ENCODE measurements around the gene TENM3. TPM values are rescaled to one million over a fixed set of nuclear protein-coding genes. Genes with fewer than 3 reads are reported as not detected.

The TENM3 gene
- total and polyA plus RNA-seq, 7 experiments from 2014 or later: not detected

GRCh38 chr4:182548156-182548555 lies 305.0 kb downstream of the TENM3 start:
- Histone ChIP-seq H3K27ac (ENCODE audit: low read depth, low read length) (no peak overlapping the region), H3K4me1 (ENCODE audit: control insufficient read depth in 2 of 2, insufficient read depth in 2 of 2, low read length in 2 of 2) (no peaks in the 10 kb centered on the region), H3K9me3 (ENCODE audit: control insufficient read depth in 2 of 3, low read length in 3 of 3) (no peaks in the 10 kb centered on the region), H3K36me3 (ENCODE audit: control insufficient read depth in 2 of 3, insufficient read depth in 3 of 3, low read length in 3 of 3) (no peaks in the 10 kb centered on the region), H3K4me3 (ENCODE audit: low read length) (no peak overlapping the region), H3K27me3 (ENCODE audit: control insufficient read depth in 2 of 2, insufficient read depth in 2 of 2, low read length in 2 of 2) (no peaks in the 10 kb centered on the region)
- ChIA-PET POLR2A (no interaction called here), CTCF (no interaction called here)
- Mint-ChIP-seq H3K4me3 (no peak overlapping the region), H3K36me3 (no peaks in the 10 kb centered on the region), H3K27me3 (peaks cover 4 to 43% (median 24%) of the 10 kb centered on the region in 5 donors), H3K4me1 (no peaks in the 10 kb centered on the region), H3K27ac (no peak overlapping the region), H3K9me3 (peaks cover 0 to 2% (median 0%) of the 10 kb centered on the region in 11 donors)
- ATAC-seq (no peak), DNase-seq (no peak)
- intact Hi-C loops (cut with micrococcal nuclease): no loop called here

- DNase-seq (no peak), ATAC-seq (no peak)
- Mint-ChIP-seq H3K36me3 (no peaks in the 10 kb centered on the region), H3K27me3 (peaks cover 11 to 51% (median 24%) of the 10 kb centered on the region in 5 donors), H3K27ac (no peak overlapping the region), H3K4me1 (no peaks in the 10 kb centered on the region), H3K4me3 (no peak overlapping the region), H3K9me3 (peaks cover 0 to 2% (median 0%) of the 10 kb centered on the region in 11 donors)
- ChIA-PET CTCF (no interaction called here), POLR2A (no interaction called here)
- Histone ChIP-seq H3K27me3 (ENCODE audit: control insufficient read depth in 2 of 2, insufficient read depth in 2 of 2, low read length in 2 of 2) (no peaks in the 10 kb centered on the region), H3K36me3 (ENCODE audit: control insufficient read depth in 2 of 3, insufficient read depth in 3 of 3, low read length in 3 of 3) (no peaks in the 10 kb centered on the region), H3K27ac (ENCODE audit: low read depth, low read length) (no peak overlapping the region), H3K9me3 (ENCODE audit: control insufficient read depth in 2 of 3, low read length in 3 of 3) (no peaks in the 10 kb centered on the region), H3K4me3 (ENCODE audit: low read length) (no peak overlapping the region), H3K4me1 (ENCODE audit: control insufficient read depth in 2 of 2, insufficient read depth in 2 of 2, low read length in 2 of 2) (no peaks in the 10 kb centered on the region)
- intact Hi-C loops (cut with micrococcal nuclease): no loop called here
These were observed 306.2 kb downstream of the TENM3 start for GRCh38 chr4:182549356-182549755.

- no peak for ATAC-seq
- Histone ChIP-seq H3K27me3 (ENCODE audit: control insufficient read depth in 2 of 2, insufficient read depth in 2 of 2, low read length in 2 of 2) (no peaks in the 10 kb centered on the region), H3K36me3 (ENCODE audit: control insufficient read depth in 2 of 3, insufficient read depth in 3 of 3, low read length in 3 of 3) (no peaks in the 10 kb centered on the region), H3K4me3 (ENCODE audit: low read length) (no peak overlapping the region), H3K9me3 (ENCODE audit: control insufficient read depth in 2 of 3, low read length in 3 of 3) (no peaks in the 10 kb centered on the region), H3K4me1 (ENCODE audit: control insufficient read depth in 2 of 2, insufficient read depth in 2 of 2, low read length in 2 of 2) (no peaks in the 10 kb centered on the region), H3K27ac (ENCODE audit: low read depth, low read length) (no peak overlapping the region)
- POLR2A ChIA-PET: no interaction called here
- intact Hi-C loops (cut with micrococcal nuclease): no loop called here
- Mint-ChIP-seq H3K9me3 (peaks cover 0 to 1% (median 0%) of the 10 kb centered on the region in 11 donors), H3K36me3 (no peaks in the 10 kb centered on the region), H3K4me3 (no peak overlapping the region), H3K4me1 (no peaks in the 10 kb centered on the region), H3K27me3 (peaks cover 11 to 38% (median 14%) of the 10 kb centered on the region in 5 donors), H3K27ac (no peak overlapping the region)
- CTCF ChIA-PET: no interaction called here
- no peak for DNase-seq
These were observed 309.7 kb downstream of the TENM3 start for GRCh38 chr4:182552948-182553347.

- CTCF ChIA-PET: no interaction called here
- H3K27me3 ChIP-seq (ENCODE audit: control insufficient read depth in 2 of 2, insufficient read depth in 2 of 2, low read length in 2 of 2): no peaks in the 10 kb centered on the region
- Mint-ChIP-seq H3K27me3 (peaks cover 11 to 42% (median 13%) of the 10 kb centered on the region in 5 donors), H3K4me3 (no peak overlapping the region), H3K36me3 (no peaks in the 10 kb centered on the region), H3K27ac (no peak overlapping the region), H3K4me1 (no peaks in the 10 kb centered on the region), H3K9me3 (peaks cover 0 to 1% (median 0%) of the 10 kb centered on the region in 11 donors)
- POLR2A ChIA-PET: no interaction called here
- DNase-seq: no peak
- no peak overlapping the region for H3K27ac ChIP-seq (ENCODE audit: low read depth, low read length)
- H3K9me3 ChIP-seq (ENCODE audit: control insufficient read depth in 2 of 3, low read length in 3 of 3): no peaks in the 10 kb centered on the region
- H3K36me3 ChIP-seq (ENCODE audit: control insufficient read depth in 2 of 3, insufficient read depth in 3 of 3, low read length in 3 of 3): no peaks in the 10 kb centered on the region
- no peak overlapping the region for H3K4me3 ChIP-seq (ENCODE audit: low read length)
- intact Hi-C loops (cut with micrococcal nuclease): no loop called here
- H3K4me1 ChIP-seq (ENCODE audit: control insufficient read depth in 2 of 2, insufficient read depth in 2 of 2, low read length in 2 of 2): no peaks in the 10 kb centered on the region
- no peak for ATAC-seq
These were observed 310.5 kb downstream of the TENM3 start for GRCh38 chr4:182553653-182554052.

- no peaks in the 10 kb centered on the region for H3K36me3 ChIP-seq (ENCODE audit: control insufficient read depth in 2 of 3, insufficient read depth in 3 of 3, low read length in 3 of 3)
These were observed 311.5 kb downstream of the TENM3 start for GRCh38 chr4:182554736-182555135.

GRCh38 chr4:182555997-182556418 lies 312.8 kb downstream of the TENM3 start:
- Mint-ChIP-seq H3K4me3 (no peak overlapping the region), H3K36me3 (no peaks in the 10 kb centered on the region), H3K9me3 (no peaks in the 10 kb centered on the region), H3K27me3 (peaks cover 16 to 40% (median 23%) of the 10 kb centered on the region in 5 donors), H3K27ac (no peak overlapping the region), H3K4me1 (no peaks in the 10 kb centered on the region)
- Histone ChIP-seq H3K27ac (ENCODE audit: low read depth, low read length) (no peak overlapping the region), H3K27me3 (ENCODE audit: control insufficient read depth in 2 of 2, insufficient read depth in 2 of 2, low read length in 2 of 2) (no peaks in the 10 kb centered on the region), H3K4me3 (ENCODE audit: low read length) (no peak overlapping the region), H3K4me1 (ENCODE audit: control insufficient read depth in 2 of 2, insufficient read depth in 2 of 2, low read length in 2 of 2) (no peaks in the 10 kb centered on the region), H3K36me3 (ENCODE audit: control insufficient read depth in 2 of 3, insufficient read depth in 3 of 3, low read length in 3 of 3) (no peaks in the 10 kb centered on the region), H3K9me3 (ENCODE audit: control insufficient read depth in 2 of 3, low read length in 3 of 3) (no peaks in the 10 kb centered on the region)
- ATAC-seq (no peak), DNase-seq (no peak)
- intact Hi-C loops (cut with micrococcal nuclease): no loop called here
- CTCF ChIA-PET: no interaction called here
- POLR2A ChIA-PET: no interaction called here

More at GRCh38 chr4:182554736-182555135, 311.5 kb downstream of the TENM3 start:
- Histone ChIP-seq H3K4me1 (ENCODE audit: control insufficient read depth in 2 of 2, insufficient read depth in 2 of 2, low read length in 2 of 2) (no peaks in the 10 kb centered on the region), H3K27me3 (ENCODE audit: control insufficient read depth in 2 of 2, insufficient read depth in 2 of 2, low read length in 2 of 2) (no peaks in the 10 kb centered on the region), H3K9me3 (ENCODE audit: control insufficient read depth in 2 of 3, low read length in 3 of 3) (no peaks in the 10 kb centered on the region), H3K4me3 (ENCODE audit: low read length) (no peak overlapping the region), H3K27ac (ENCODE audit: low read depth, low read length) (no peak overlapping the region)
- Mint-ChIP-seq H3K27ac (no peak overlapping the region), H3K4me3 (no peak overlapping the region), H3K27me3 (peaks cover 11 to 34% (median 18%) of the 10 kb centered on the region in 5 donors), H3K9me3 (peaks cover 0 to 1% (median 0%) of the 10 kb centered on the region in 11 donors), H3K4me1 (no peaks in the 10 kb centered on the region), H3K36me3 (no peaks in the 10 kb centered on the region)
- no peak for ATAC-seq
- POLR2A ChIA-PET: no interaction called here
- CTCF ChIA-PET: no interaction called here
- no peak for DNase-seq
- intact Hi-C loops (cut with micrococcal nuclease): no loop called here

GRCh38 chr4:182556580-182556979 lies 313.4 kb downstream of the TENM3 start:
- Mint-ChIP-seq H3K27ac (no peak overlapping the region), H3K4me3 (no peak overlapping the region), H3K27me3 (peaks cover 14 to 35% (median 23%) of the 10 kb centered on the region in 5 donors), H3K4me1 (no peaks in the 10 kb centered on the region), H3K36me3 (no peaks in the 10 kb centered on the region), H3K9me3 (no peaks in the 10 kb centered on the region)
- intact Hi-C loops (cut with micrococcal nuclease): no loop called here
- Histone ChIP-seq H3K4me3 (ENCODE audit: low read length) (no peak overlapping the region), H3K27ac (ENCODE audit: low read depth, low read length) (no peak overlapping the region), H3K4me1 (ENCODE audit: control insufficient read depth in 2 of 2, insufficient read depth in 2 of 2, low read length in 2 of 2) (no peaks in the 10 kb centered on the region), H3K27me3 (ENCODE audit: control insufficient read depth in 2 of 2, insufficient read depth in 2 of 2, low read length in 2 of 2) (no peaks in the 10 kb centered on the region), H3K9me3 (ENCODE audit: control insufficient read depth in 2 of 3, low read length in 3 of 3) (no peaks in the 10 kb centered on the region), H3K36me3 (ENCODE audit: control insufficient read depth in 2 of 3, insufficient read depth in 3 of 3, low read length in 3 of 3) (no peaks in the 10 kb centered on the region)
- no peak for DNase-seq
- ChIA-PET CTCF (no interaction called here), POLR2A (no interaction called here)
- no peak for ATAC-seq
